KMS-11 (cell line): ENCODE measurements around the gene PRDM15.

Experiments used
- H2AFZ ChIP-seq: fragments of 200-600 bp; sonication (generic); 2 replicates; pipeline ENCODE4 v1.6.1; 2016; ENCODE audit warnings: antibody characterized with exemption, mixed run types, low read depth
- H3K27ac ChIP-seq: fragments of 200-600 bp; sonication (generic); 2 replicates; pipeline ENCODE4 v1.6.1; 2016; ENCODE audit warnings: mild to moderate bottlenecking, mixed run types
- H3K27me3 ChIP-seq: fragments of 200-600 bp; sonication (generic); 2 replicates; pipeline ENCODE4 v1.6.1; 2017; ENCODE audit warnings: mild to moderate bottlenecking, low read depth, mixed run types, moderate library complexity; ENCODE audit not compliant: insufficient read depth
- H3K36me3 ChIP-seq: fragments of 200-600 bp; sonication (generic); 2 replicates; pipeline ENCODE4 v1.6.1; 2017; ENCODE audit warnings: mild to moderate bottlenecking, mixed run types; ENCODE audit not compliant: insufficient read depth
- H3K4me1 ChIP-seq: fragments of 200-600 bp; sonication (generic); 2 replicates; pipeline ENCODE4 v1.6.1; 2016; ENCODE audit warnings: mild to moderate bottlenecking, low read depth, mixed run types; ENCODE audit not compliant: poor library complexity, severe bottlenecking
- H3K4me2 ChIP-seq: fragments of 200-600 bp; sonication (generic); 2 replicates; pipeline ENCODE4 v1.7.0; 2016; ENCODE audit warnings: mild to moderate bottlenecking, mixed run types
- H3K4me3 ChIP-seq: fragments of 200-600 bp; sonication (generic); IDR thresholded peaks from 2 replicates; pipeline ENCODE4 v1.6.1; 2017; ENCODE audit warnings: low read depth, low read length, mixed read lengths; ENCODE audit not compliant: insufficient read depth
- H3K79me2 ChIP-seq: fragments of 200-600 bp; sonication (generic); 2 replicates; pipeline ENCODE4 v1.6.1; 2016; ENCODE audit warnings: low read depth, mixed run types; ENCODE audit not compliant: insufficient read depth
- H3K9ac ChIP-seq: fragments of 200-600 bp; sonication (generic); 2 replicates; pipeline ENCODE4 v1.6.1; 2016; ENCODE audit warnings: mild to moderate bottlenecking, mixed run types
- H4K20me1 ChIP-seq: fragments of 200-600 bp; sonication (generic); 2 replicates; pipeline ENCODE4 v1.6.1; 2016; ENCODE audit warnings: mild to moderate bottlenecking, mixed run types; ENCODE audit not compliant: insufficient read depth
- TF ChIP-seq, protein P1 (sequence below): fragments of 200-600 bp; sonication (generic); conservative IDR thresholded peaks from 2 replicates; pipeline ENCODE4 v1.6.1; 2017; ENCODE audit warnings: low read depth, mild to moderate bottlenecking, antibody characterized with exemption, low read length, moderate library complexity, mixed read lengths

PRDM15 gene

DNA sequence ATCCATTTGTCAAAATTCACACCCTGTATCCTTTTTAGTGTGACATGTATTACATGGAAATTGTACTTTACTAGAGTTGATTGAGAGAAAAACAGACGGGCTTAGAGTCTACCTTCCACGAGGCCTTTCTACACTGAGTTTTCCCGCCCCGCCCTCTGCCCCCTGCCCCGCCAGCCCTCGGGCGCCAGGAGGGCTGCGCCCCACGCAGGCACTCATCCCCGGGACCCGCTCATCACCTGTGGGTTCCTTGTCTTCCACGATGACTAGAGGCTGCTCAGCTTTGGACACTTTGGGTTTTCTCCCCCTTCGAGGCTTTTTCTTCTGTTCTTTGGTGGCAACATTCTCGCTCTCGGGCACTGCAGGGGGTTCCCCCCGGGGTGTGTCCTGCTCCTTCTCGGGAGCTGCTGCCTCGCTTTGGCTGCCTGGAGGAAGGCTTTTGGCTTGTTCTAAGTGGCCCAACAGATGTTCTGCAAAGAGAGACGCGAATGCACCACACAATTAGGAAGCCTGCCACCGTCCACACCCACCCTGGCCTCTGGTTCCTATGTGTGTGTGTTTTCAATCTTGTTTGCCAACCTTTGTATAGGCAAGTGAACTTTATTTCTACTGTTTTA is 39.6 kb downstream of the PRDM15 start:
- H3K4me2 ChIP-seq, result no peak overlapping the region
- TF ChIP-seq, protein P1, sequence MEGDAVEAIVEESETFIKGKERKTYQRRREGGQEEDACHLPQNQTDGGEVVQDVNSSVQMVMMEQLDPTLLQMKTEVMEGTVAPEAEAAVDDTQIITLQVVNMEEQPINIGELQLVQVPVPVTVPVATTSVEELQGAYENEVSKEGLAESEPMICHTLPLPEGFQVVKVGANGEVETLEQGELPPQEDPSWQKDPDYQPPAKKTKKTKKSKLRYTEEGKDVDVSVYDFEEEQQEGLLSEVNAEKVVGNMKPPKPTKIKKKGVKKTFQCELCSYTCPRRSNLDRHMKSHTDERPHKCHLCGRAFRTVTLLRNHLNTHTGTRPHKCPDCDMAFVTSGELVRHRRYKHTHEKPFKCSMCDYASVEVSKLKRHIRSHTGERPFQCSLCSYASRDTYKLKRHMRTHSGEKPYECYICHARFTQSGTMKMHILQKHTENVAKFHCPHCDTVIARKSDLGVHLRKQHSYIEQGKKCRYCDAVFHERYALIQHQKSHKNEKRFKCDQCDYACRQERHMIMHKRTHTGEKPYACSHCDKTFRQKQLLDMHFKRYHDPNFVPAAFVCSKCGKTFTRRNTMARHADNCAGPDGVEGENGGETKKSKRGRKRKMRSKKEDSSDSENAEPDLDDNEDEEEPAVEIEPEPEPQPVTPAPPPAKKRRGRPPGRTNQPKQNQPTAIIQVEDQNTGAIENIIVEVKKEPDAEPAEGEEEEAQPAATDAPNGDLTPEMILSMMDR, result no peak
- no peaks in the 10 kb centered on the region for H3K36me3 ChIP-seq

DNA sequence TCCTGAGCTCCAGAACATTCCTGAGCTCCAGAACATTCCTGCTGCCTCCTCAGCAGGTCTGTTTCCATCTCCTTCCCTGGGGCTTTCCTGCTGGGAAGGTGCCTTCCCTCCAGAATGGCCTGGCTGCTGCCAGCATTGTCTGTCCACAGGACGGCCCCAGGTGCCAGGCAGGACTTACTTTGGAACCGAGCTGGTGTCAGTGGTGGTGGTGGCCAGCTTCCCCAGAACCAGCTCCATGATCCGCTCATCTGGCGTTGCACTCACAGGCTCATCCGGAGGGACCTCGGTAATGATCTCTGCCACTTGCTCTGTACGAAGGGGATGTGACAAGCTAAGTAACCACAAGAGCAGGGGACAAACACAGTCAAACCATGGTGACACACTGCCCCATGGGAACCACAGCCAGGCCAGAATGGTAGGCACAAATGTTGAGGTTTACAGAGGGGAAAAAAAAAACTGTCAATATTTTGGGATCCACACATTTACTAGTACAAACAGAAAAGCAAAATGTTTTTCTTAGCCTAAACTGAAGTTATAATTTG is 41.3 kb downstream of the PRDM15 start:
- no peak overlapping the region for H3K4me3 ChIP-seq
- TF ChIP-seq, protein P1, result no peak
- H3K4me1 ChIP-seq, result no peaks in the 10 kb centered on the region
- H2AFZ ChIP-seq, result no peak overlapping the region
- H3K4me2 ChIP-seq, result no peak overlapping the region
- H3K9ac ChIP-seq, result no peak overlapping the region
- H3K27me3 ChIP-seq, result no peaks in the 10 kb centered on the region
- no peaks in the 10 kb centered on the region for H4K20me1 ChIP-seq
- H3K36me3 ChIP-seq, result no peaks in the 10 kb centered on the region
- H3K27ac ChIP-seq, result no peak overlapping the region
- no peaks in the 10 kb centered on the region for H3K79me2 ChIP-seq

More for the DNA sequence above, 39.6 kb downstream of the PRDM15 start:
- Histone ChIP-seq H3K4me3 (no peak overlapping the region), H3K79me2 (no peaks in the 10 kb centered on the region), H4K20me1 (no peaks in the 10 kb centered on the region), H3K27me3 (no peaks in the 10 kb centered on the region), H2AFZ (no peak overlapping the region), H3K9ac (no peak overlapping the region), H3K4me1 (no peaks in the 10 kb centered on the region), H3K27ac (no peak overlapping the region)

DNA sequence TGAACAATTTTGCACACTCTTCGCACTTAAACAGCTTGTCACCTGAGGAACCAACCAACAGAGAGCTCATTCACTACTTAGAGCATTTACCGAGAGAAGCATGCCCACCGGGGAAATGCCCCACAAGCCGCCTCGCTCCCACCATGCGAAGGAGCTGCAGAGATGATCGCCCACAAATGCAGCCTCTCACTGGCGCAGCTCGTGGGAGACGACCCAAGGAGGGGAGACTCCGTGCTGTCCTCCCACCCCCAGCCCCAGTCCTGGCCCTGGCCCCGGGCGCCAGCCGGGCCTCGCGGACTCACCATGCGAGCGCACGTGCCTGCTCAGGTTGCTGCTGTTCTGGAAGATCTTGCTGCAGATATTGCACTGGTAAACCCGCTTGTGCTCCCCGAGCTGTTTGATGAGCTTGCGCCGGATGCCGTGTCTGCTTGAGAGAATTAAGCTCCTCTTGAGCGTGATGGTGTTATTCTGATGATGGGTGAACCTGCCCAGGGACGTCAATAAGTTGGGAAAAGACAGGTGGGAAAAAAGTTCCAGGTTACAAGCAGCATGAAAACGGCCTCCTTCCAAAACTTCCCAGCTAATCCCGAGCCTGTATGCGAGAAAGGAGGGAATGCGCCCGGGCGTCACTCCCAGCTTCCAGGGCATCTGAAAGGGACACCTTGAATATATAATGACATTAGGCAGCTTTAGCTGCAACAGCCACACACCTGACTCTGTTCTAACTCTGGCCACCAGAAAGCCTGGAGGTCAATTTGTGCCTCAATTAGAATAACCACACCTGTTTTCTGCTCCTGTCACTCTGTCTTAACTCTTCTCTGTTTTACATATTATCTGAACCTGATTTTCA is 42.8 kb downstream of the PRDM15 start:
- H4K20me1 ChIP-seq, result no peaks in the 10 kb centered on the region
- no peak overlapping the region for H3K4me2 ChIP-seq
- H3K4me1 ChIP-seq, result no peaks in the 10 kb centered on the region
- no peak overlapping the region for H3K27ac ChIP-seq
- H3K4me3 ChIP-seq, result no peak overlapping the region
- H2AFZ ChIP-seq, result no peak overlapping the region
- no peaks in the 10 kb centered on the region for H3K79me2 ChIP-seq
- H3K36me3 ChIP-seq, result no peaks in the 10 kb centered on the region
- H3K27me3 ChIP-seq, result no peaks in the 10 kb centered on the region
- TF ChIP-seq, protein P1, result no peak
- H3K9ac ChIP-seq, result no peak overlapping the region

DNA sequence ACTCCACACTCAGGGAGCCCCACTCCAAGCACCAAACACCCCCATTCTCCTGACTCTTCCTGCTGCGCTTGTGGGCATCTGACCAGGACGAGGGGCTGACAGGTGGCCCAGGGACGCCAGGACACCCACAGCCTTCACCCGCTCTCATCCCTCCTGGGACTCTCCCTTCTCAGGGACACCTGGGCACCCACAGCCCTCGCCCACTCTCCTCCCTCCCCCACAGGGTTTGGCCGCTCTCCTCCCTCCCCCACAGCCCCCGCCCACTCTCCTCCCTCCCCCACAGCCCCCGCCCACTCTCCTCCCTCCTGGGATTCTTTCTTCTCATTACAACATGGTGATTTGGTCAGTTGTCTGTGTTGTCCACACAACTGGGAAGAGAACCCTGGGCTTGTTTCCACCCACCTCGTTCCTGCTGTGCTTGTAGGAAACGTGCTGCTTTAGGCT is 43.4 kb downstream of the PRDM15 start:
- no peaks in the 10 kb centered on the region for H4K20me1 ChIP-seq
- no peak overlapping the region for H3K27ac ChIP-seq

More for the DNA sequence above, 43.4 kb downstream of the PRDM15 start:
- Histone ChIP-seq H3K4me2 (no peak overlapping the region), H3K4me3 (no peak overlapping the region), H2AFZ (no peak overlapping the region), H3K4me1 (no peaks in the 10 kb centered on the region), H3K79me2 (no peaks in the 10 kb centered on the region), H3K9ac (no peak overlapping the region), H3K27me3 (no peaks in the 10 kb centered on the region), H3K36me3 (no peaks in the 10 kb centered on the region)
- TF ChIP-seq, protein P1, result no peak
